ENCODE results near the gene SLC35F2. TPM values are rescaled to one million over a fixed set of nuclear protein-coding genes. Genes with fewer than 3 reads are reported as not detected.

The SLC35F2 gene
- polyA plus RNA-seq, 1 donor from 2014 or later = 0.59 TPM

DNA sequence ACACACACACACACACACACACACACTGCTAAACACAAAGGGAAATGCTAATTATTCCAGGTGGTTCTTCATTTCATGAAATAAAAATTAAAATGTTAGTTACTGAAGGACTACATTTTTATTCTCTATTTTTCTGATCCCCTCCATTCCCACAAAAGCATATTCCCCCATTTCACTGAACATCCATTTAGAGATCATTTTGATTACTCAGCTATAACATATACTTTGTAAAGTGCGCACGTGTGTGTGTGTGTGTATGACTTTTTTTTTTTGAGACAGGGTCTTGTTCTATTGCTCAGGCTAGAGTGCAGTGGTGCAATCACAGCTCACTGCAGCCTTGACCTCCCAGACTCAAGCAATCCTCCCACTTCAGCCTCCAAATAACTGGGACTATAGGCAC lies 42.6 kb downstream of the SLC35F2 start:
- H4K20me1 ChIP-seq (ENCODE audit: insufficient read depth) = no peaks in the 10 kb centered on the region
- H3F3A ChIP-seq (ENCODE audit: insufficient read depth, low read length, poor library complexity, severe bottlenecking) = no peaks in the 10 kb centered on the region
- no peak overlapping the region for H2AFZ ChIP-seq (ENCODE audit: low read depth, low read length)
- H3K27me3 ChIP-seq (ENCODE audit: insufficient read depth, low read depth, low read length) = no peaks in the 10 kb centered on the region
- no peak overlapping the region for H3K27ac ChIP-seq (ENCODE audit: low read length)
- no peak overlapping the region for H3K4me2 ChIP-seq (ENCODE audit: low read length)
- no peak overlapping the region for H3K4me3 ChIP-seq (ENCODE audit: low read length)
- TF ChIP-seq POLR2AphosphoS5 (IDR thresholded peaks at IDR 0.05) (no peak), RAD21 (conservative IDR thresholded peaks at IDR 0.05) (no peak), EZH2 (IDR thresholded peaks at IDR 0.05; ENCODE audit: borderline replicate concordance, insufficient read depth, low read length, poor library complexity, severe bottlenecking) (no peak), SMC3 (conservative IDR thresholded peaks at IDR 0.05; ENCODE audit: poor library complexity) (no peak), EP300 (conservative IDR thresholded peaks at IDR 0.05; ENCODE audit: poor library complexity, severe bottlenecking) (no peak), TAF1 (IDR thresholded peaks at IDR 0.05; ENCODE audit: low read depth) (no peak), MXI1 (conservative IDR thresholded peaks at IDR 0.05; ENCODE audit: poor library complexity, severe bottlenecking) (no peak)
- TF ChIP-seq, protein P1, sequence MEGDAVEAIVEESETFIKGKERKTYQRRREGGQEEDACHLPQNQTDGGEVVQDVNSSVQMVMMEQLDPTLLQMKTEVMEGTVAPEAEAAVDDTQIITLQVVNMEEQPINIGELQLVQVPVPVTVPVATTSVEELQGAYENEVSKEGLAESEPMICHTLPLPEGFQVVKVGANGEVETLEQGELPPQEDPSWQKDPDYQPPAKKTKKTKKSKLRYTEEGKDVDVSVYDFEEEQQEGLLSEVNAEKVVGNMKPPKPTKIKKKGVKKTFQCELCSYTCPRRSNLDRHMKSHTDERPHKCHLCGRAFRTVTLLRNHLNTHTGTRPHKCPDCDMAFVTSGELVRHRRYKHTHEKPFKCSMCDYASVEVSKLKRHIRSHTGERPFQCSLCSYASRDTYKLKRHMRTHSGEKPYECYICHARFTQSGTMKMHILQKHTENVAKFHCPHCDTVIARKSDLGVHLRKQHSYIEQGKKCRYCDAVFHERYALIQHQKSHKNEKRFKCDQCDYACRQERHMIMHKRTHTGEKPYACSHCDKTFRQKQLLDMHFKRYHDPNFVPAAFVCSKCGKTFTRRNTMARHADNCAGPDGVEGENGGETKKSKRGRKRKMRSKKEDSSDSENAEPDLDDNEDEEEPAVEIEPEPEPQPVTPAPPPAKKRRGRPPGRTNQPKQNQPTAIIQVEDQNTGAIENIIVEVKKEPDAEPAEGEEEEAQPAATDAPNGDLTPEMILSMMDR (IDR thresholded peaks at IDR 0.05; ENCODE audit: poor library complexity, severe bottlenecking) = no peak
- TF ChIP-seq, protein P2, sequence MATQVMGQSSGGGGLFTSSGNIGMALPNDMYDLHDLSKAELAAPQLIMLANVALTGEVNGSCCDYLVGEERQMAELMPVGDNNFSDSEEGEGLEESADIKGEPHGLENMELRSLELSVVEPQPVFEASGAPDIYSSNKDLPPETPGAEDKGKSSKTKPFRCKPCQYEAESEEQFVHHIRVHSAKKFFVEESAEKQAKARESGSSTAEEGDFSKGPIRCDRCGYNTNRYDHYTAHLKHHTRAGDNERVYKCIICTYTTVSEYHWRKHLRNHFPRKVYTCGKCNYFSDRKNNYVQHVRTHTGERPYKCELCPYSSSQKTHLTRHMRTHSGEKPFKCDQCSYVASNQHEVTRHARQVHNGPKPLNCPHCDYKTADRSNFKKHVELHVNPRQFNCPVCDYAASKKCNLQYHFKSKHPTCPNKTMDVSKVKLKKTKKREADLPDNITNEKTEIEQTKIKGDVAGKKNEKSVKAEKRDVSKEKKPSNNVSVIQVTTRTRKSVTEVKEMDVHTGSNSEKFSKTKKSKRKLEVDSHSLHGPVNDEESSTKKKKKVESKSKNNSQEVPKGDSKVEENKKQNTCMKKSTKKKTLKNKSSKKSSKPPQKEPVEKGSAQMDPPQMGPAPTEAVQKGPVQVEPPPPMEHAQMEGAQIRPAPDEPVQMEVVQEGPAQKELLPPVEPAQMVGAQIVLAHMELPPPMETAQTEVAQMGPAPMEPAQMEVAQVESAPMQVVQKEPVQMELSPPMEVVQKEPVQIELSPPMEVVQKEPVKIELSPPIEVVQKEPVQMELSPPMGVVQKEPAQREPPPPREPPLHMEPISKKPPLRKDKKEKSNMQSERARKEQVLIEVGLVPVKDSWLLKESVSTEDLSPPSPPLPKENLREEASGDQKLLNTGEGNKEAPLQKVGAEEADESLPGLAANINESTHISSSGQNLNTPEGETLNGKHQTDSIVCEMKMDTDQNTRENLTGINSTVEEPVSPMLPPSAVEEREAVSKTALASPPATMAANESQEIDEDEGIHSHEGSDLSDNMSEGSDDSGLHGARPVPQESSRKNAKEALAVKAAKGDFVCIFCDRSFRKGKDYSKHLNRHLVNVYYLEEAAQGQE (IDR thresholded peaks at IDR 0.05; ENCODE audit: borderline replicate concordance) = no peak
- H3K9me3 ChIP-seq (ENCODE audit: low read length) = no peaks in the 10 kb centered on the region
- no peak overlapping the region for H3K9ac ChIP-seq (ENCODE audit: low read length)
- H3K79me2 ChIP-seq (replicated peaks; ENCODE audit: insufficient read depth, low read length) = no peaks in the 10 kb centered on the region
- H3K36me3 ChIP-seq (ENCODE audit: insufficient read depth, low read length) = no peaks in the 10 kb centered on the region
- no peaks in the 10 kb centered on the region for H3K9me2 ChIP-seq (ENCODE audit: insufficient read depth, low read length)

DNA sequence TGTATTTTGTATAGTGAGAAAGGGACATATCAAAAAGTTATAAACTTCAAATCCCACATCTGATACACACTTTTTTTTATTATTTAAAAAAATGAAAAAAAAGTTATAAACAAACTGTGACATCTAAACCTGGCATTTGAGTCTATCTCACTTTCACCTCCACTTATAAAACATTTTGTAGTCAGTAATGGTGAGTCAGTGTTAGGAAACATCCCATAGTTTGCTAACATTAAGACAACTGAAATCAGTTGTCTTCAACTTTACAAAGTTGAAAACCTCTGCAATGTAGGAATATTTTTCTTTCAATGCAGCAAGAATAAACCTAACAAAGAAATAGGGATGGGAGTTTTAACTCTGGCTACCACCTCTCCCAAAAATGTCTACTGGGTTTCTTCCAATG lies 47.7 kb downstream of the SLC35F2 start:
- Histone ChIP-seq H3K27ac (ENCODE audit: low read length) (no peak overlapping the region), H3K4me3 (ENCODE audit: low read length) (no peak overlapping the region)

More for the DNA sequence above, 47.7 kb downstream of the SLC35F2 start:
- H3K9ac ChIP-seq (ENCODE audit: low read length) = no peak overlapping the region
- H3K27me3 ChIP-seq (ENCODE audit: insufficient read depth, low read depth, low read length) = no peaks in the 10 kb centered on the region
- H3K4me2 ChIP-seq (ENCODE audit: low read length) = no peak overlapping the region
- H4K20me1 ChIP-seq (ENCODE audit: insufficient read depth) = no peaks in the 10 kb centered on the region
- no peaks in the 10 kb centered on the region for H3K79me2 ChIP-seq (replicated peaks; ENCODE audit: insufficient read depth, low read length)
- no peak overlapping the region for H2AFZ ChIP-seq (ENCODE audit: low read depth, low read length)
- H3F3A ChIP-seq (ENCODE audit: insufficient read depth, low read length, poor library complexity, severe bottlenecking) = no peaks in the 10 kb centered on the region
- no peaks in the 10 kb centered on the region for H3K36me3 ChIP-seq (ENCODE audit: insufficient read depth, low read length)
- no peaks in the 10 kb centered on the region for H3K9me2 ChIP-seq (ENCODE audit: insufficient read depth, low read length)
- TF ChIP-seq MXI1 (conservative IDR thresholded peaks at IDR 0.05; ENCODE audit: poor library complexity, severe bottlenecking) = no peak
- TF ChIP-seq EZH2 (IDR thresholded peaks at IDR 0.05; ENCODE audit: borderline replicate concordance, insufficient read depth, low read length, poor library complexity, severe bottlenecking) = no peak
- TF ChIP-seq, protein P2 (IDR thresholded peaks at IDR 0.05; ENCODE audit: borderline replicate concordance) = no peak
- no peak for TF ChIP-seq EP300 (conservative IDR thresholded peaks at IDR 0.05; ENCODE audit: poor library complexity, severe bottlenecking)
- TF ChIP-seq, protein P1 (IDR thresholded peaks at IDR 0.05; ENCODE audit: poor library complexity, severe bottlenecking) = no peak
- TF ChIP-seq TAF1 (IDR thresholded peaks at IDR 0.05; ENCODE audit: low read depth) = no peak
- no peak for TF ChIP-seq RAD21 (conservative IDR thresholded peaks at IDR 0.05)
- TF ChIP-seq POLR2AphosphoS5 (IDR thresholded peaks at IDR 0.05) = no peak
- TF ChIP-seq SMC3 (conservative IDR thresholded peaks at IDR 0.05; ENCODE audit: poor library complexity) = no peak
- H3K9me3 ChIP-seq (ENCODE audit: low read length) = no peaks in the 10 kb centered on the region
